ENCODE results near the gene MRPS18A. TPM values are rescaled to one million over a fixed set of nuclear protein-coding genes. Genes with fewer than 3 reads are reported as not detected.

The MRPS18A gene
- total and polyA plus RNA-seq, 2 experiments from 2014 or later = 46.1 to 71.1 TPM

DNA sequence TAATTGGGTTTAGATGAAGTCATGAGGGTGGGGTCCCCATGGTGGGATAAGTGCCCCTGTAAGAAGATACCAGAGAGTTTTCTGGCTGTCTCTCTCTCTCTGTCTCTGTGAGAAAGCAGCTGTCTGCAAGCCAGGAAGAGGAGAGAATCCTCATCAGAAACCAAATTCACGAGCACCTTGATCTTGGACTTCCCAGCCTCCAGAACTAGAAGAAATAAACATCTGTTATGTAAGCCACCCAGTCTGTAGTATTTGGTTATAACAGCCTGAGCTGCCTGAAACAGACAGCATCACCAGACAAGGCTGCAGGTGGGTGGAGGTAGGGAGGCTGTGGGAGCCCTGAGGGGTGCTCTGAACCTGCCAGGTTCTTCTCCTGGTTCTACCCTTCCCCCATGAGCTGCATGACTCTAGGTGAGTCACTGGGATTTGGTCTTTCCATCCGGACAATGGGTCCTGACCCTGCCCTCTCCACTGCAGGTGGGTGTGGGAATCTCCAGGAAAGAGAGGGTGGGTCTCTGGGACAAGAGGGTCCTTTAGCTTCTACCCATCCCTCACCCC, 48.1 kb upstream of the MRPS18A start:
- no peak for DNase-seq (ENCODE audit: low spot score)
- TF ChIP-seq EZH2 (IDR thresholded peaks at IDR 0.05; ENCODE audit: borderline replicate concordance) (no peak), EZH2phosphoT487 (IDR thresholded peaks at IDR 0.05; ENCODE audit: low read depth, severe bottlenecking, unreplicated experiment) (no peak)
- TF ChIP-seq, protein P1, sequence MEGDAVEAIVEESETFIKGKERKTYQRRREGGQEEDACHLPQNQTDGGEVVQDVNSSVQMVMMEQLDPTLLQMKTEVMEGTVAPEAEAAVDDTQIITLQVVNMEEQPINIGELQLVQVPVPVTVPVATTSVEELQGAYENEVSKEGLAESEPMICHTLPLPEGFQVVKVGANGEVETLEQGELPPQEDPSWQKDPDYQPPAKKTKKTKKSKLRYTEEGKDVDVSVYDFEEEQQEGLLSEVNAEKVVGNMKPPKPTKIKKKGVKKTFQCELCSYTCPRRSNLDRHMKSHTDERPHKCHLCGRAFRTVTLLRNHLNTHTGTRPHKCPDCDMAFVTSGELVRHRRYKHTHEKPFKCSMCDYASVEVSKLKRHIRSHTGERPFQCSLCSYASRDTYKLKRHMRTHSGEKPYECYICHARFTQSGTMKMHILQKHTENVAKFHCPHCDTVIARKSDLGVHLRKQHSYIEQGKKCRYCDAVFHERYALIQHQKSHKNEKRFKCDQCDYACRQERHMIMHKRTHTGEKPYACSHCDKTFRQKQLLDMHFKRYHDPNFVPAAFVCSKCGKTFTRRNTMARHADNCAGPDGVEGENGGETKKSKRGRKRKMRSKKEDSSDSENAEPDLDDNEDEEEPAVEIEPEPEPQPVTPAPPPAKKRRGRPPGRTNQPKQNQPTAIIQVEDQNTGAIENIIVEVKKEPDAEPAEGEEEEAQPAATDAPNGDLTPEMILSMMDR (IDR thresholded peaks at IDR 0.05; ENCODE audit: poor library complexity) = no peak
- Histone ChIP-seq H3K79me2 (no peaks in the 10 kb centered on the region), H3K9me2 (replicated peaks; ENCODE audit: insufficient read depth) (no peaks in the 10 kb centered on the region), H3K9me3 (ENCODE audit: low read depth) (no peaks in the 10 kb centered on the region), H3K27me3 (no peaks in the 10 kb centered on the region), H3K36me3 (replicated peaks; ENCODE audit: insufficient read depth, low read depth) (no peaks in the 10 kb centered on the region), H4K20me1 (ENCODE audit: insufficient read depth, poor library complexity, severe bottlenecking) (no peaks in the 10 kb centered on the region), H3K27ac (no peak overlapping the region), H3K4me1 (ENCODE audit: insufficient read depth) (peaks cover 10% of the 10 kb centered on the region), H2AFZ (no peak overlapping the region), H3K4me3 (no peak overlapping the region), H3K4me2 (no peak overlapping the region)
- 92% methylated on average over 2 of the region's 2 CpGs for WGBS (ENCODE audit: low lambda C conversion rate, missing lambda C conversion rate)

DNA sequence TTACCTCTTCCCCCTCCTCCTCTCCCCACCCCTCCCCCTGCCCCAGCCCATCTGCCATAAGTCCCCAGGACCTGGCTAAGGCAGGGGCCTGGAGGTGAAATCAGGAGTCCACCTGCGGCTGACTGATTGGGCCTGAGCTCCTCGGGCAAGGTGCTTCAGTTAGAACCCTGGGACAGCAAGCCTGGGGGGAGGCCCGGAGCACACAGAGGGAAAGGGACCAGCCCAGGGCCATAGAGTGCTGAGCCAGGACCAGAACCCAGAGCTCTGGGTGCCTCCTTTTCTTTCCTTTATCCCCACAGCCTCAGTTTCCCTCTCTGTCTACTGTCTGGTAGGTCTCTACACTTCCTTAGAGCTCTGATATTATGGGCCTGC, 46.7 kb upstream of the MRPS18A start:
- DNase-seq (ENCODE audit: low spot score) = no peak
- Histone ChIP-seq H3K9me3 (ENCODE audit: low read depth) (no peaks in the 10 kb centered on the region), H3K27me3 (no peaks in the 10 kb centered on the region), H3K4me3 (no peak overlapping the region), H2AFZ (no peak overlapping the region), H3K27ac (no peak overlapping the region), H4K20me1 (ENCODE audit: insufficient read depth, poor library complexity, severe bottlenecking) (no peaks in the 10 kb centered on the region), H3K4me2 (no peak overlapping the region), H3K4me1 (ENCODE audit: insufficient read depth) (peaks cover 7% of the 10 kb centered on the region), H3K9me2 (replicated peaks; ENCODE audit: insufficient read depth) (no peaks in the 10 kb centered on the region), H3K36me3 (replicated peaks; ENCODE audit: insufficient read depth, low read depth) (no peaks in the 10 kb centered on the region), H3K79me2 (no peaks in the 10 kb centered on the region)
- 93% methylated on average over 3 of the region's 3 CpGs for whole genome bisulfite sequencing (ENCODE audit: low lambda C conversion rate, missing lambda C conversion rate)
- TF ChIP-seq, protein P1 (IDR thresholded peaks at IDR 0.05; ENCODE audit: poor library complexity) = no peak
- no peak for TF ChIP-seq EZH2 (IDR thresholded peaks at IDR 0.05; ENCODE audit: borderline replicate concordance)
- TF ChIP-seq EZH2phosphoT487 (IDR thresholded peaks at IDR 0.05; ENCODE audit: low read depth, severe bottlenecking, unreplicated experiment) = no peak

DNA sequence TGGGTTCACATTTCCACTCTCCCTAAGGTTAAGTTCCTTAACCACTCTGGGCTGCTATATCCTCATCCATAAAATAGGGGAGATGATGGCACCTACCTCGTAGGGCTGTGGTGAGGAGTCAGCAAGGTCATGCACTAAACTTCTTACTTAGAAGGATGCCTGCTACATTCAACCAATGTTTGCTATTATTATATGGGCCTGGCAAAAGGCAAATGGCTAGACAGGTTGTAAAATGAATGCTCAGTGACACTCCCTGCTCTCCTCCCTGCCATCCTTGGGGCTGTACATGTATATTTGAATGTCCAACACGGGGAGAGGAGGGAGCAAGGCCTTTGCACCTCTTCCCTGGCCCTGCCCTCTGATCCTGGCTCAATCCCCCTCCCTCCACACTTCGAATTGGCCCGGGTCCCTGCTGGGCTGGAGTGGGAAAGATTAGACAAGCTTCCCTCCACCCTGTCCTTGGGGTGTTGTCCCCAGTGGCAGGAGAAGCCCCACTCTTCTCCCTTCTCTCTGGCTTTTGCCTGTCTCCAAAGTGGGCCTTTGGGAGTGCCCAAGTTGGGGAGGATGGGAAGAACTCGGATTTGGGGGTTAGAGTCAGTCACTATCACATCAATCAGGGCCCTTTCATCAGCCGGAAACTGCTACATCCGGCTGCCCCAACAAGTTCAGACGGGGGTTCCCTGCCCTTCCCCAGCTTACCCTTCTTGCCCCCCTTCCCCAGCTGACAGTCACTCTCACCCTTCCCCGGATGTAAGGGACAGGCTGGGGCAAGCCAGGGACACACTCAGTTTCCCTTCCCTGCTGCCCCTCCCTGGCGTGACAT, 46.1 kb upstream of the MRPS18A start:
- no peaks in the 10 kb centered on the region for H3K27me3 ChIP-seq
- 74% methylated on average over 8 of the region's 10 CpGs for WGBS (ENCODE audit: low lambda C conversion rate, missing lambda C conversion rate)
- no peaks in the 10 kb centered on the region for H4K20me1 ChIP-seq (ENCODE audit: insufficient read depth, poor library complexity, severe bottlenecking)
- DNase-seq (ENCODE audit: low spot score) = no peak
- TF ChIP-seq EZH2 (IDR thresholded peaks at IDR 0.05; ENCODE audit: borderline replicate concordance) (no peak), EZH2phosphoT487 (IDR thresholded peaks at IDR 0.05; ENCODE audit: low read depth, severe bottlenecking, unreplicated experiment) (no peak)
- TF ChIP-seq, protein P1 (IDR thresholded peaks at IDR 0.05; ENCODE audit: poor library complexity) = no peak
- no peak overlapping the region for H3K4me2 ChIP-seq
- H3K9me2 ChIP-seq (replicated peaks; ENCODE audit: insufficient read depth) = no peaks in the 10 kb centered on the region
- H3K36me3 ChIP-seq (replicated peaks; ENCODE audit: insufficient read depth, low read depth) = no peaks in the 10 kb centered on the region
- no peak overlapping the region for H3K27ac ChIP-seq
- no peak overlapping the region for H3K4me3 ChIP-seq
- H2AFZ ChIP-seq = no peak overlapping the region
- H3K79me2 ChIP-seq = no peaks in the 10 kb centered on the region
- H3K4me1 ChIP-seq (ENCODE audit: insufficient read depth) = peaks cover 7% of the 10 kb centered on the region
- no peaks in the 10 kb centered on the region for H3K9me3 ChIP-seq (ENCODE audit: low read depth)
